GM19452 (cell line): Measurements from ENCODE around the gene GDPD5.

ENCODE experiments used
- ATAC-seq: cut with Tn5 transposase; IDR thresholded peaks from one replicate; pipeline ENCODE4 v1.9.1; 2021; ENCODE audit not compliant: unreplicated experiment

GDPD5 gene

DNA sequence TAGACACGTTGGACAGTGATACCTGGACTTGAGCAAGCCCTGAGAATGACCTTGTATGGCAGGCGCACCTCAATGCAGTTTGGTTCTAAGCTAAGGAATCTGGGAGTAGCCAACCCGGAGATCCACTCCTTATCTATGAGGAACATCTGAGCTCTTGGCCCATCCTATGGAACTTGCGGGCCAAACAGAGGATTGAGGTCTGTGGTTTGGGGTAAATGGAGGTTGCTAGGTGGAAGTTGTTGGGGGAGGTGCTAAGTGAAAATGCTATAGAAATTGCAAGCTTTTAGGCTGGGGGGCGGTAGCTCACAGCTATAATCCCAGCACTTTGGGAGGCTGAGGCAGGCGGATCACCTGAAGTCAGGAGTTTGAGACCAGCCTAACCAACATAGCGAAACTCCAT is 8.9 kb downstream of the GDPD5 start:
- ATAC-seq, result no peak

DNA sequence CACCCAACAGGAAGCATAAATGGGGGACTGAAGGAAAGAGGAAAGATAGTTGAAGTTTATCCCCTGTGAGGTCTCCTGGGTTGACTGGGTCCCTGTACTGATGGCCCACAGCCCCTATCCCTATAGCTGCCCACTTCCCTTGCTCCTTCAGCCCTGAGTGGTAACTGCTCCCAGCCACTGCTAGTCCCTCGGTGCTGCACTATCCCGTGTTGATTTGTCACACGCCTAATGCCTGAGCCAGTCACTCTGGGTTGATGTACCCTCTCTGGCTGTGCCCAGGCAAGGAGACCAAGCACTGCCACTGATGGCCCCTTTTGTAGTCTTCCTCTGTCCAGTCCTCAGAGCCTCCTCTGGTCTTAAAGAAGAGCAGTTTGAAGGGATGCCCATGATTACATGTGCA is 9.6 kb downstream of the GDPD5 start:
- no peak for ATAC-seq

DNA sequence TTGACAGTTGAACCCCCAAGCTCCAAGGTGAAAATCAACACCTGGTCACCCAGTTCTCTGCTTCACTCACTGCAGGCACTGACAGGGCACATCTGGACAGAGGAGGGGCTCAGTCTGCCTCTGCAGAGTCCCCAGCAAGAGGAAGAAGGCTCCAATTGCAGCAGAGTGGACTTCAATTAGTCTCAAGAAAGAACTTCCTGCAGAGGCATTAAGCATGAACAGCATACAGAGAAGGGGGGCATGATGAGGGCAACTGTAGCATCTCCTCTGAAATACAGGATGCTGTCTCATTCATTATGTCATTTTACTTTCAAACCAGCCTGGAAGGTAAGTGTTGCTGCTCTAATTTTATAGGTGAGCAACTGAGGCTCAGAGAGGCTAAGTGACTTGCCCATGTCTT is 11.1 kb downstream of the GDPD5 start:
- ATAC-seq, result no peak

DNA sequence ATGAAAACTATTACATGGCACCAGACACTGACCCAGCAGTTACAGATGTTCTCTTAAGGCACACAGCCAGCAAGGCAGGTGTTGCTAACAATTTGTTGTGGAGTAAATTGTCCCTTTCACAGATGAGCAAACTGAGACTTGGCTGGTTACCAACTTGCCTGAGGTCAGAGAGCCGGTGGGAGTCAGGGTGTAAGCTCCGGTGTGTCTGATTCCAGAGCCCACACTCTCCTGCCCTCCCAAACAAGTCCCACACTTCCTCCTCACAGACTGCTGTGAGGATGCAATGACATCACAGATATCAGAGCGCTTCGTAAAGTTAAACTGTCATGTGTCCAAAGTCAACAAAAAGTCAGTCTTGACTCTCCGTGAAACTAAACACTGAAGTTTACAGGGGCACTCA is 12.5 kb downstream of the GDPD5 start:
- no peak for ATAC-seq

DNA sequence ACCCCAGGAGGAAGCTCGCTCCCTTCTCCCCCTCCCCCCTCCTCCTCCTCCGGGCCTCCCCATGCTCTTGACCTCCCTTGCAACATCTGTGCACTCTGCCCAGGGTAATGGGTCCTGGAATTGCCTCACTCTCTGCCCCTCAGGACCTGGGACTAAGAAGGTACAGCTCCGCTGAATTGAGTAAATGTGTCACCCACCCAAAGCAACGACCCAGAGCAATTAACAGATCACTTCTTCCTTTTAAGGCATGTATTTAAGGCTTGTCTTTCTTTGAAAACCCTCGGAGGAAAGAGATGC is 15.1 kb downstream of the GDPD5 start:
- ATAC-seq, result no peak

DNA sequence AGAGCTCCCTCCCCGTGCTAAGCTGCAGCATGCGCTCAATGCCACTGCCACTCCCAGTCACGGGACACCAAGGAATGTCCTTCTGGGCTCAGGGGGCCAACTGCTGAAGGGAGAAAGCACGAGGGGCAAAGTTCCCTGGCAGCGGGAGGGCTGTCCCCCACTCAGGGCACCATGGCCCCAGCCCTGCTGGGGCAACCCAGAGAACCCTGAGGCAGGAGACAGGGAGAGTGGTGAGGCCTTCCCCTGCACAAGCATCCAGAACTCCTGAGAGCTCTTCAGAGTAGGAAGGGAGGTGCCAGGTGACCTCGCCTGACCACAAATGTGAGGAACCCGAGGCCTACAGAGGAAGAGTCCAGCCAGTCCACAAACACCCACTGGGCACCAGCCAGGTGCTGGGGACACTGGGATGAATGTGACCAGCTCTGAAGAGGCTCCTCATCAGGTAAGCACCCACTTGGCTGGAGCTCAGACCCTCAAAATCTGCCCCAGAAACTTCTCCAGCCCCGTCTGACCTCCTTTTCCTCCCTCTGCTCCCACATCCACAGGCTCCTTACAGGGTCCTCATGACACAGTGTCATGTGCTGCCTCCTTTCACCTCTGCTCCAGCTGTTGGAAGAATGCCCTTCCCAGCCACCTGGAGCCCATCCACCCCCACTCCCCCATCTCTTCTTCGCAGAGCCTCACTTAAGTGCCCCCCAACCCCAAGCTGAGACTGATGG is 15.6 kb downstream of the GDPD5 start:
- no peak for ATAC-seq

DNA sequence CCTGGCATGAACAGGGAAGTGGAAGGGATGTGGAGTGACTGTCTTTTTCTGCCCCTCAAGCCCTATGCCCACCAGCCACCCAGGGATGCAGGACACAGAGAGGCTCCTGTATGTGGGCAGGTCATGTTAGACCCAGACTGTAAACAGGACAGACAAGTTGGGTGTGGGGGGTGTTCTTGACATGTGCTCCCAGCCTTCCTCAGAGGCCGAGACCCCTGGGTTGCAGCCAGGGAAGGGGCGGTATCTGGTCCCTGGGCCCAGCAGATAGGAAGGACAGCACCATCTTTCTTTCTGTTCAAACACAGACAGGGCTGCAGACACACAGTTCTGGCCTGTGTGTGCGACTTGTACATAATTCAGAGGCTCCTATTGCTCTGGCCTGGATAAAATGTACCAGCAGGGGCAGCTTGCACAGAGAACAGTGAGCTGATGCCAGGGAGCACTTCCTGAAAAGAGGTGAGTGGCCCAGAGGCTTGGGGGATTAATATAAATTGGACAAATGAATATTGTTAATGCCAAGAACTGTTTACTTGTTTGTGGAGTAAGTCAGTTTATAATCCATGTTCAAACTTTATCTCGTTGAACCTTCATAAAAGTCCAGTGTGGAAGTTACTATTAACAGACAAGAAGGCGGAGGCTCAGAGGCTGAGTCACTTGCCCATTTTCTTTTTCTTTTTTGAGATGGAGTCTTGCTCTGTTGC is 16.6 kb downstream of the GDPD5 start:
- no peak for ATAC-seq

DNA sequence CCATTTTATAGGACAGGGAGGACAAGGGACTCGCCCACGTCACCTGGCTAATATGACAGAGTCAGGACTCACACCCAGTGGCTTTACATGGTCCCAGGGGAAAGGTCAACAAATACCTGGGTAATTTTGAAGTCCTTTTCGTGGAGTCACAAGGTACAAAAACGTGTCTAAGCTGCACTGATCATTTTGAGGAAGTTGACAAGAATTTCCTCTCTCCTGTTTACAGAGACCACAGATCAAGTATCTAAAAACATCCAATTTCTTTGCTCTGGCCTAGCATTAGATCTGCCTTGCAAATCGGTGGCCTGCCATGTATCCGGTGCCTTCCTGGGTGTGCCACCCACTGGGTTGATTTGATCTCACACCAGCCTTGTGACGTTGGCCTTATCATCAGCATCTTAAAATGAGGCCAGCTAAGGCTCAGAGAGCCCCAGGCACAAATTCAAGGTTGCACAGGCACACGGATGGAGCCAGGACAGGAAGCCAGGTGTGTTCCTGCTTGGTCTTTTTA is 17.6 kb downstream of the GDPD5 start:
- no peak for ATAC-seq

DNA sequence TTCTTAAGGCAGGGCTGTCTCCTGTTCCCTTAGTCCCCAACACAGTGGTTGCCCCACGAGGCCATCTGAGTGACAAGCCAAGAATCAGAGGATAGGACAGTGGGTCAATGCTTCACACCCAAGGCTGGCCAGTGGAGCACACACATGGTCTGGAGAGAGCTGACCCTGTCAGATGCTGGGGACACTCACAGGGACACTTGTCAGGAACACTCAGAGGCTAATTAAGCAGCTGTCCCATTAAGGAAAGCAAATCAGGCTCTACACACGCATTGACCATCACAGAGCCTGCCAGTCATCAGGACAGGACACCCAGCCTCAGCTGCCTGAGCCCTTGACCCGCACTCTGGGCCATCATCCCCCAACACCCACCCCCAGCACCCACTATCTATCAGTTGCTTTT is 18.2 kb downstream of the GDPD5 start:
- no peak for ATAC-seq

DNA sequence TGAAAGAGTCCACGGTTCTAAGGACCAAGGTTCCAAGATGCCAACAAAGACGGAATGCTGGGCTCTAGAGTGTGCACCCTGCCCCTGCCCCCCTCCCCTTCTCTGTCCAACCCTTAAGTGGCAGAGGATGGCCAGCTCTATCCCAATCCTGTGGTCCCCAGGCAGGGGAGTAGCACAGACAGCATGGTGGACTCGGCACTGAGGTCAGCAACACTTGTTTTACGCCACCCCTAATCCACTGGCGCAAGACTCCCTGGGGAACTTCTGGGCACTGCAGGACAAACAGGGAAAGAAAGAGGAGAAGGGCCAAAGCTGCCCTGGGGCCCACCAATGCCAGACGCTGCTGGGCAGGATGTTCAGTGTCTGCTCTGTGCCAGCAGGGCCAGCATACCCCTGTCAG is 18.9 kb downstream of the GDPD5 start:
- no peak for ATAC-seq

DNA sequence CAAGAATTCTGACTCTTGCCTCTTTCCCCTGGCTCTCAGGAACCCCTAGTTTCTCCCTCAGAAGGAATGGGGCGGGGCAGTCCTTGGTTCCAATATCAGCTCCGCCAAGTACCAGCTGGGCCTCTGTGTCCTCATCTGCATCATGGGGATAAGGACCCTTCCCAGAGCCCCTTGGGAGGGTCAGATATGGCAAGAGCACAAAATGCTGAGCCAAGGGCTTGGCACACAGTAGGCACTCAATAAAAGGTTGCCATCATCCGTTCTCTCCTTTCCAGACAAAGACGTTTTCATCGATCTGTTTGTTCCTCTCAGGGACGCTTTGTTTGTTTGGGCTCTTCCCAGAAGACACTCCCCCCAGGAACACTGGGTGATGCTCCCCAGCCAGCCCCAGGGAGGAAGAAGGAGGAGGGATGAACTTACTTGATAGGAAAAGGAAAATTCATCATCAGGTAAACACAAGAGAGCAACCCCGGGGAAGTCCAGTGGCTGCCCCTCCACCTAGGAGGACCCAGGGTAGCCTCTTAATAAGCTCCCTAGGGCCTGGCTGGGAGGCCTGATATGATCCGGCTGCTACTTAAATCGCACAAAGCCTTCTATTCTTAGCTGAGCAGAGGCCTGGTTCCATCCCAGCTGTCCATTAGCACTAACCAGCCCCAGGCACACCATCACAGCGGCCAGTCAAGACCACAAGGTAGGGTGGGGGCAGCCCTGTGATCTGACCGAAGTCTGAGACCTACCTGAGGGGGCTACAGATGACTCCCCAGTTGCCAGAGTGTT is 19.6 kb downstream of the GDPD5 start:
- ATAC-seq, result no peak

DNA sequence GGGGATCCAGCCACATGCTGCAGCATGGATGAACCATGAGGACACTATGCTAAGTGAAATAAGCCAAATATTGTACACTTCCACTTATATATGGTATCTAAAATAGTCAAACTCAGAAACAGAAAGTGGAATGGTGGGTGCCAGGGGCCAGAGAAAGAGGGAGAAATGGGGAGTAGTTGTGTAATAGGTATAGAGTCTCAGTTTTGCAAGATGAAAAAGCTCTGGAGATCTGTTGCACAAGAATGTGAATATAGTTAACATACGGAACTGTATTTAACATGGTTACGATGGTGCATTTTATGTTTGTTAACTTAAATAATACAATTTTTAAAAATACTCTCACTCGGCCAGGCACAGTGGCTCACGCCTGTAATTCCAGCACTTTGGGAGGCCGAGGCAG is 21.2 kb downstream of the GDPD5 start:
- no peak for ATAC-seq

DNA sequence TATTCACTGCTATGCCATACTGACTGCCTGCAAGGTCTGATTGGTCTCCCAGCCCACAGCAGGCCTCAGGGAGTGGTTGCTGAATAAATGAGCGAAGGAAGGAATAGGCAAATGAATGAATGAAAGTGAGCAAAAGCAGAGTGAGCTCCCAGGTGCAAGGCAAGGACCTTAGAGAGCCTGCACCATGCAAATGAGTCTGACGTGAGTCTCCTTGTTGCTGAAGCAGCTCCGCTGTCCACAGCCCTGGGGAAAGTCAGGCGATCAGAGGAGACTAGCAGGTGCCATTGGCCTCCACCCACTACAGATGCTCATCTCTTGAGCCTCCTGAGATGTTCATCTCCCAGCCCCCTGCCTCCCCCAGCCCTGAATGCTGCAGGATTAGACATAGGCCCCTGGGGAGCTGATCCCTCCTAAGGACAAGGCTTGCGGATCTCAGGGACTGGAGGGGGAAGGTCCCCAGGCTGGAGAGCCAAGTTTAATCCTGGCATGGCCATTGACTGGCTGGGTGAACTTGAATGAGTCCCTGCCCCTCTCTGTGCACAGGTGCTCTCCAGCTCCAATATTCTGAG is 22.1 kb downstream of the GDPD5 start:
- no peak for ATAC-seq

DNA sequence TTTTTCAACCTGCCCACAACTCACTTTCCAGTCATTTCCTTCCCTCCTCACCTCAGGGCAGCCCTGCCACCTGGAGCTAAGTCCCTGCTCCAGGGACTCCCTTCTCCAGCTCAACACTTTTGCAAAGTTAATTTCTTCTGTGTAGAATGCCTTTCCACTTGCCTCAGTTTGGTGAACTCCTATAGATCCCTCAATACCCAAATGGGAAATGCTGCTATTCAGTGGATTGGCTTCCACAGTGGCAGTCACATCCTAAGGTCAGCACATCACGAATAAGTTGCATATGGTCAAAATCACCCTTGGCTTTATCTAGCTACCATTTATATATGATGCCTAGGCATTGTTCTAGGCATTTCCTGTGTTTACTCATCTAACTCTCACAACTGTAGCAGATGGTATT is 23.6 kb downstream of the GDPD5 start:
- ATAC-seq, result no peak

DNA sequence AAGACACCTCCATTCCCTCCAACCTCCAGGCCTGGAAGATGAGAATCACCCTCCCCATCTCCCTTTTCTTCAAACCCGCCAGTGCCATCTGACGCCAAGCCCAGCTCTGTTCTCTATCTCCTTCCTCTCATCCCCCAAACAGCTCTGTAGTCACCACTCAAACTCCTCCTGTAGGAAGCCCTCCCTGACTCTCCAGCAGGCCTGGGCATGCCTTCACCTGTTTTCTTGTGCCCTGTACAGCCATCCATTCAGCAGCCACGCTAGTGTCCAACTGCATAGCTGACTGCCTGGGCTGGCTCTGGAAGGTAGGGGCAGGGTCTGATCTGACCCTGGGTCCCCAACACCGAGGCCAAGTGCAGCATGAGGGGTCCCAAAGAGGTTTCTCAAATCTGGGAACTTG is 25.0 kb downstream of the GDPD5 start:
- ATAC-seq, result no peak

DNA sequence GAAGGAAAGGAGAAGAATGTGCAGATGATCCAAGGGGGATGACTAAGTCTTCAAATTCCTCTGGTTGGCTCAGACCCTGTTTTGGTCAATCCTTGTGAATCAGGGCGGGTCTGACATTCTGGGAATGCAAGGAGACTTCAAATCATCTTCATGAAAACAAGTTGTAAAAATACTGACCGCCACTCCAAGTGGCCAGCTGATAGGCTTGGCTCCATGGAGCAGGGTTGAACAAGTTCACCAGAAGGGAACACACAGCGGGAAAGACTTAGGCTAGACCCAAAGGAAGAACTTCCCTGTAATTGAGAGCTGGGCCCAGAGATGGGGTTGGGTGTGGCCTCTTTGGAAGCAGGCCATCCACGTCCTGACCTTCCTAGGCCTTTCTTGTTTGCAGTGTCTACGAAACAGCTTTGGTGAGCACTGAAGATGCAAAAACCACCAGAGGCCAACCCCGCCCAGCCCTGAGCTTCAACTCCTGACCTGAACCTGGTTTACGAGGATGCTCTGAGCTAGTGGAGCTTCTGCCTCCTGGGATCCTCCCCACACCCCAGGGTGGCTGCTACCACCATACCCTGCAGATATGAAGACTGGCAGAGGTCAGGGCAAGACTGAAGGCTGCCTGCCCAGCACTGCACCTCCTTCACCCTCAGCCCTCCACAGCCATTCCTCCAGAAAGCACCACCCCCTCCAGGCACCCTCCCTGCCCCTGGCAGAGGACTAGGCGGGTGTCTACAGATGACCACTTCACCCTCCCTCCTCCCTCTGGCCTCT is 26.1 kb downstream of the GDPD5 start:
- no peak for ATAC-seq

DNA sequence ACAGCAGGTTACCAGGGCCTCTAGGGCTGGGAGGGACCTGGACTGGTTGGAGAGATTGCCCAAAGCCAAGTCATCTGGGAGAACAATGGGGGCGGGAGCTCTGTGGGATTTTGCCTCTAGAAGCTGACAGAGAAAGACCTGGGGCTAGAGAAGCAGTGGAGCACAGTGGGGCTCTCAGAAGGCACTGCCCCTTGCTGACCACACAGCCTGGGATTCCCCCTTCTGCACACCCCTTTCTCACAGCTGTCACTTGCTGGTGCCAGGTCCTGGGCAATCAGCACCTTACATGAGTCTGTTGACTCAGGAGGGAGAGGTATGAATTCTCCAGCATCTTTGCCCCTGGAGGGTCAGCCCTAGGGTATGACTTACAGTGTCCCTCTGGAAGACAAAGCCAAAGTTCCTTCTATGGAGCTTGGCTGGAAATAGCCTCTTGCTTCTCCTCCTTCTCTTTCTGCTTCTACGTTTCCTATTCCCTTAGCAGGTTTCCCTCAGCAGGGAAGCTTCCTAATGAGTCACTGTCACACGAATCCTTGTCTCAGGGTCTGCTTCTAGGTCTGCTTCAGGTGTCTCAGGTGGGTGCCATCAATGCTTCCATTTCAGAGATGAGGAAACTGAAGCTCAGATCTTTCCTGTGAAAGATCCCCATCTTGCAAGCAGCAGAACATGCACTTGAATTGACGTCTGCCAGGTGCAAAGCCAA is 27.0 kb downstream of the GDPD5 start:
- no peak for ATAC-seq

DNA sequence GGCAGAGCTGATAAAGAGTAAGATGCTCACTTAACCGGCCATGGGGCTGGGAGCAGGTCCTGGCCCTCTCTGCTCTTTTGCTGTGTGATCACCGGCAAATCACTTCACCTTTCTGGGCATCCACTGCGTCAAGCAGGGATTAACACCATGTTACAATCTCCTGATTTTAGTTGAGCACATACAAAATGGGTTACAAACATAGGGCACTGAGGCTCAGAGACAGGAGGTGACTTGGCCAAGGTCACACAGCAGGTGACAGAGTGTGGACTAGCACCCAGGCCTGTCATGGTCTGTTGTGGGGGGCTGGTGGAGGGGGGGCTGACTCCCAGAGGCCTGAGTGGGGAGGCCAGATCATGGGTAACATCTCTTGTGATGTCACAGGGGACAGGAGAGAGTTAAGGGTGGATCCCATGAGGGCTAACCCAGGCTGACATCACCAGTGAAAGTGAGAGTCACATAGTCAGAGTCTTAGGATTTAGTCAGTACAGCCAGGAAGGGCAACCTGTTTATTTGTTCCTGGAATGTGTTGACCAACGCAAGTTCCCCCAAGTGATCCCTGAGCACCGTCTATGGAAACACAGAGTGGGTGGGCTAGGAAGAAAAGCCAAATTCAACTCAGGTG is 27.8 kb downstream of the GDPD5 start:
- ATAC-seq, result no peak

DNA sequence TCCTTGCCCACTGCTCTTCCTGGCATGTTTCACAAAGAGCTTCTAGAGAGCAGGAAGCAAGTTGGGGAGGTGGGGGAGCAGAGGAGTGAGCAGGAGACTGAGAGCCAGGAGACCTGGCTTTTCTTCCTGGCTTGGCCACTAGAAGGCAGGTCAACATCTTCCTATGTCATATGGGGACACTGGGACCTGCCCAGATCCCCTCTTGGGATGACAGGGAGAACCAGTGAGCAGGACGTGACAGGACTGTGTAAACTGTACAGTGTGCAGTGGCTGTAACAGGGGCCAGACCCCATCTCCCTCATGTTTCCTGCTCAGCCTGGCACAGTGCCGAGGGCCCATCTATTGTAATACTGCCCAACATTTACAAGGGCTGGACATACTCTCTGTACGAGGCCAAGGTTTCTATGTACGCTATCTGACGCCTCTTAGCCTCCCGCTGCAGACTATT is 29.4 kb downstream of the GDPD5 start:
- no peak for ATAC-seq

DNA sequence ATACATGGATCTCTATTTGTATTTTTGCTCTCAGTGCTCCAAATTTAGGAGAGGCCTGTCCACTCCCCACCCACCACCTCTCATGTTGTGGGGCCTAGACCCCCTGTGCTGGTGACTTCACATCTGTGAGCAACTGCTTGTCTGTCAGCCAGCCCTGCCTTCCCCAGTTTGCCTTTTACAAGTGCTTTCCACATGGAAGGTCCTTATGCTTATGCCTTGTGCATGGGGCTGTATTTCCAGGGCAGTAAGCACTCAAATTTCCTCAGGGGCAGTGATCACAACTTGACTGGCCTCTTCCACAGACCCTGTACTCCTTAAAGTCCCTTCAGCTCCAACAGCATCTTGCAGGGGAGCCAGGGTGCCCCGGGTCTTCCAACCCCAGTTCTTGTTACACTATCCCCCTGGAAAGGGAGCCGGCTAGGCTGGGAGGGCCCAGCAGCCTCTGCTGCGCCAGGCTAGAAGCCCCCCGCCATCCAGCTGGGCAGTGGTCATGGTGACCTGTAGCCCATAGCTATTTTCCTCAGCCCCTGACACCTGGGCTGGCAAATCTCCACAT is 29.9 kb downstream of the GDPD5 start:
- ATAC-seq, result no peak
